WTC11 (cell line): ENCODE data around the gene ZBTB4. TPM values are rescaled to one million over a fixed set of nuclear protein-coding genes. Genes with fewer than 3 reads are reported as not detected.

ENCODE experiments used
- ATAC-seq: fragments of 200-7000 bp; cut with Tn5 transposase; 2 replicates; pipeline ENCODE4 v1.10.0; 2021; ENCODE audit warnings: mild to moderate bottlenecking, moderate library complexity
- CTCF ChIA-PET: fragments of 300-600 bp; sonication (Branson Sonifier 250); formaldehyde crosslinking; loops from one replicate; lab custom pipeline; 2021; ENCODE audit warnings: antibody characterized with exemption; lab: Charles Lee
- POLR2A ChIA-PET: fragments of 350-600 bp; sonication (Branson Sonifier 250); formaldehyde crosslinking; loops from one replicate; lab custom pipeline; 2021; ENCODE audit warnings: antibody characterized with exemption; lab: Charles Lee
- DNase-seq: peaks from one replicate; pipeline ENCODE4 v3.0.0; 2021; ENCODE audit warnings: low spot score
- H3K27ac Mint-ChIP-seq: 2 replicates; pipeline ENCODE4 v1.8.0; 2021; ENCODE audit warnings: mixed read lengths
- H3K27me3 Mint-ChIP-seq: 2 replicates; pipeline ENCODE4 v1.8.0; 2021; ENCODE audit warnings: low read depth, mild to moderate bottlenecking, moderate library complexity, mixed read lengths
- H3K36me3 Mint-ChIP-seq: 2 replicates; pipeline ENCODE4 v1.8.0; 2021; ENCODE audit warnings: mixed read lengths
- H3K4me1 Mint-ChIP-seq: 2 replicates; pipeline ENCODE4 v1.8.0; 2022; ENCODE audit warnings: mixed read lengths
- H3K4me3 Mint-ChIP-seq: 2 replicates; pipeline ENCODE4 v1.8.0; 2021; ENCODE audit warnings: mild to moderate bottlenecking, moderate library complexity, mixed read lengths
- H3K9me3 Mint-ChIP-seq: 2 replicates; pipeline ENCODE4 v1.8.0; 2021; ENCODE audit warnings: mixed read lengths
- CBFB ChIP-seq: sonication (generic); formaldehyde crosslinking; IDR thresholded peaks from 2 replicates; pipeline ENCODE4 v1.8.1; 2022; ENCODE audit warnings: mild to moderate bottlenecking, low read depth, missing genetic modification reagents
- CREM ChIP-seq: sonication (generic); formaldehyde crosslinking; IDR thresholded peaks from 2 replicates; pipeline ENCODE4 v1.8.1; 2022; ENCODE audit warnings: mild to moderate bottlenecking, missing genetic modification reagents, moderate library complexity
- CTCF ChIP-seq: fragments of 200-600 bp; IDR thresholded peaks from 2 replicates; pipeline ENCODE4 v1.8.0; 2022; ENCODE audit warnings: antibody characterized with exemption
- E2F4 ChIP-seq: sonication (generic); formaldehyde crosslinking; IDR thresholded peaks from 2 replicates; pipeline ENCODE4 v1.8.1; 2022; ENCODE audit warnings: low read depth, mild to moderate bottlenecking, moderate library complexity, missing genetic modification reagents, borderline replicate concordance
- ETV6 ChIP-seq: sonication (generic); formaldehyde crosslinking; IDR thresholded peaks from 2 replicates; pipeline ENCODE4 v1.8.1; 2022; ENCODE audit warnings: mild to moderate bottlenecking, missing genetic modification reagents
- FOXP1 ChIP-seq: sonication (generic); formaldehyde crosslinking; IDR thresholded peaks from 2 replicates; pipeline ENCODE4 v1.8.0; 2022; ENCODE audit warnings: missing genetic modification reagents, mild to moderate bottlenecking, moderate library complexity, borderline replicate concordance
- GRHL2 ChIP-seq: fragments of 250-450 bp; sonication (Bioruptor Pico); IDR thresholded peaks from 2 replicates; pipeline ENCODE4 v1.8.0; 2022; ENCODE audit warnings: mild to moderate bottlenecking, moderate library complexity; ENCODE audit not compliant: insufficient replicate concordance, severe bottlenecking
- GTF2I ChIP-seq: fragments of 250-450 bp; sonication (Bioruptor Pico); conservative IDR thresholded peaks from 2 replicates; pipeline ENCODE4 v1.4.0; 2021; ENCODE audit warnings: mild to moderate bottlenecking
- NFYB ChIP-seq: sonication (generic); formaldehyde crosslinking; conservative IDR thresholded peaks from 2 replicates; pipeline ENCODE4 v1.8.0; 2022; ENCODE audit warnings: low read depth, missing genetic modification reagents
- NR1H2 ChIP-seq: sonication (generic); formaldehyde crosslinking; IDR thresholded peaks from 2 replicates; pipeline ENCODE4 v1.9.0; 2021; ENCODE audit warnings: mild to moderate bottlenecking, moderate library complexity, missing genetic modification reagents
- NR3C1 ChIP-seq: sonication (generic); formaldehyde crosslinking; conservative IDR thresholded peaks from 2 replicates; pipeline ENCODE4 v1.8.1; 2023; ENCODE audit warnings: low read depth, mild to moderate bottlenecking, missing genetic modification reagents
- OVOL2 ChIP-seq: fragments of 250-450 bp; sonication (Bioruptor Pico); IDR thresholded peaks from 2 replicates; pipeline ENCODE4 v1.9.0; 2021; ENCODE audit warnings: mild to moderate bottlenecking, borderline replicate concordance
- PRRX2 ChIP-seq: fragments of 250-450 bp; sonication (Bioruptor Pico); IDR thresholded peaks from 2 replicates; pipeline ENCODE4 v1.8.0; 2021; ENCODE audit warnings: mild to moderate bottlenecking
- SMAD4 ChIP-seq: sonication (generic); formaldehyde crosslinking; IDR thresholded peaks from 2 replicates; pipeline ENCODE4 v1.8.0; 2022; ENCODE audit warnings: mild to moderate bottlenecking, missing genetic modification reagents
- SOX15 ChIP-seq: fragments of 250-450 bp; sonication (Bioruptor Pico); IDR thresholded peaks from 2 replicates; pipeline ENCODE4 v1.9.0; 2021; ENCODE audit warnings: mild to moderate bottlenecking
- ZNF423 ChIP-seq: fragments of 250-450 bp; sonication (Bioruptor Pico); IDR thresholded peaks from 2 replicates; pipeline ENCODE4 v2.1.2; 2022; ENCODE audit warnings: mild to moderate bottlenecking, moderate library complexity
- total RNA-seq: library from RNA; stranded (reverse); gene quantifications from 3 replicates; pipeline ENCODE4 v1.2.3, GENCODE V29; 2021
- TF ChIP-seq, protein P1 (sequence below): sonication (generic); formaldehyde crosslinking; IDR thresholded peaks from 2 replicates; pipeline ENCODE4 v1.8.1; 2023; ENCODE audit warnings: mild to moderate bottlenecking, missing genetic modification reagents
- TF ChIP-seq, protein P2 (sequence below): sonication (generic); formaldehyde crosslinking; IDR thresholded peaks from 2 replicates; pipeline ENCODE4 v1.8.1; 2023; ENCODE audit warnings: mild to moderate bottlenecking, missing genetic modification reagents, moderate library complexity
- TF ChIP-seq, protein P3 (sequence below): sonication (generic); formaldehyde crosslinking; IDR thresholded peaks from 2 replicates; pipeline ENCODE4 v1.8.1; 2023; ENCODE audit warnings: mild to moderate bottlenecking, missing genetic modification reagents, borderline replicate concordance
- TF ChIP-seq, protein P4 (sequence below): sonication (generic); formaldehyde crosslinking; IDR thresholded peaks from 2 replicates; pipeline ENCODE4 v1.8.1; 2022; ENCODE audit warnings: missing genetic modification reagents, borderline replicate concordance

The ZBTB4 gene
- total RNA-seq, 1 experiment from 2014 or later = 14.6 TPM

DNA sequence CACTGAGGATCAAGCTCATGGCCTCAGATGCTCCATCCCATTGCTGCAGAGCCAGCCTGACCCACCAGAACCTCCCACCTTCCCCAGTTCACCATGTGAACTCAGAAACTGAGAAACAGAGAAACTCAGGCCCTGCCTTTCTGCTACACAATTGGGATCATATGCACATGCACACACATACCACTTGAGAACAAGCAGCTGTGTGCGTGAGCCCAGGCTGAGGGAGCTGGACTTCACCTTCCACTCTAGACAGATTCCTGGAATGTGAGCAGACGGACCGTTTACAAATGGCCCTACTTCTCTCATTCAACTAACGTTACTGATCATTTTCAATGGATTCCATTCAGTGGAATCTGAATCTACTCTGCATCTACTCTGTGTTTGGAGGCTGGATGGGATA lies 55.8 kb downstream of the ZBTB4 start:
- TF ChIP-seq, protein P1, sequence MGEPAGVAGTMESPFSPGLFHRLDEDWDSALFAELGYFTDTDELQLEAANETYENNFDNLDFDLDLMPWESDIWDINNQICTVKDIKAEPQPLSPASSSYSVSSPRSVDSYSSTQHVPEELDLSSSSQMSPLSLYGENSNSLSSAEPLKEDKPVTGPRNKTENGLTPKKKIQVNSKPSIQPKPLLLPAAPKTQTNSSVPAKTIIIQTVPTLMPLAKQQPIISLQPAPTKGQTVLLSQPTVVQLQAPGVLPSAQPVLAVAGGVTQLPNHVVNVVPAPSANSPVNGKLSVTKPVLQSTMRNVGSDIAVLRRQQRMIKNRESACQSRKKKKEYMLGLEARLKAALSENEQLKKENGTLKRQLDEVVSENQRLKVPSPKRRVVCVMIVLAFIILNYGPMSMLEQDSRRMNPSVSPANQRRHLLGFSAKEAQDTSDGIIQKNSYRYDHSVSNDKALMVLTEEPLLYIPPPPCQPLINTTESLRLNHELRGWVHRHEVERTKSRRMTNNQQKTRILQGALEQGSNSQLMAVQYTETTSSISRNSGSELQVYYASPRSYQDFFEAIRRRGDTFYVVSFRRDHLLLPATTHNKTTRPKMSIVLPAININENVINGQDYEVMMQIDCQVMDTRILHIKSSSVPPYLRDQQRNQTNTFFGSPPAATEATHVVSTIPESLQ (CRISPR knock-in tag) = no peak
- TF ChIP-seq, protein P2, sequence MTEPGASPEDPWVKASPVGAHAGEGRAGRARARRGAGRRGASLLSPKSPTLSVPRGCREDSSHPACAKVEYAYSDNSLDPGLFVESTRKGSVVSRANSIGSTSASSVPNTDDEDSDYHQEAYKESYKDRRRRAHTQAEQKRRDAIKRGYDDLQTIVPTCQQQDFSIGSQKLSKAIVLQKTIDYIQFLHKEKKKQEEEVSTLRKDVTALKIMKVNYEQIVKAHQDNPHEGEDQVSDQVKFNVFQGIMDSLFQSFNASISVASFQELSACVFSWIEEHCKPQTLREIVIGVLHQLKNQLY (CRISPR knock-in tag) = no peak
- TF ChIP-seq, protein P3, sequence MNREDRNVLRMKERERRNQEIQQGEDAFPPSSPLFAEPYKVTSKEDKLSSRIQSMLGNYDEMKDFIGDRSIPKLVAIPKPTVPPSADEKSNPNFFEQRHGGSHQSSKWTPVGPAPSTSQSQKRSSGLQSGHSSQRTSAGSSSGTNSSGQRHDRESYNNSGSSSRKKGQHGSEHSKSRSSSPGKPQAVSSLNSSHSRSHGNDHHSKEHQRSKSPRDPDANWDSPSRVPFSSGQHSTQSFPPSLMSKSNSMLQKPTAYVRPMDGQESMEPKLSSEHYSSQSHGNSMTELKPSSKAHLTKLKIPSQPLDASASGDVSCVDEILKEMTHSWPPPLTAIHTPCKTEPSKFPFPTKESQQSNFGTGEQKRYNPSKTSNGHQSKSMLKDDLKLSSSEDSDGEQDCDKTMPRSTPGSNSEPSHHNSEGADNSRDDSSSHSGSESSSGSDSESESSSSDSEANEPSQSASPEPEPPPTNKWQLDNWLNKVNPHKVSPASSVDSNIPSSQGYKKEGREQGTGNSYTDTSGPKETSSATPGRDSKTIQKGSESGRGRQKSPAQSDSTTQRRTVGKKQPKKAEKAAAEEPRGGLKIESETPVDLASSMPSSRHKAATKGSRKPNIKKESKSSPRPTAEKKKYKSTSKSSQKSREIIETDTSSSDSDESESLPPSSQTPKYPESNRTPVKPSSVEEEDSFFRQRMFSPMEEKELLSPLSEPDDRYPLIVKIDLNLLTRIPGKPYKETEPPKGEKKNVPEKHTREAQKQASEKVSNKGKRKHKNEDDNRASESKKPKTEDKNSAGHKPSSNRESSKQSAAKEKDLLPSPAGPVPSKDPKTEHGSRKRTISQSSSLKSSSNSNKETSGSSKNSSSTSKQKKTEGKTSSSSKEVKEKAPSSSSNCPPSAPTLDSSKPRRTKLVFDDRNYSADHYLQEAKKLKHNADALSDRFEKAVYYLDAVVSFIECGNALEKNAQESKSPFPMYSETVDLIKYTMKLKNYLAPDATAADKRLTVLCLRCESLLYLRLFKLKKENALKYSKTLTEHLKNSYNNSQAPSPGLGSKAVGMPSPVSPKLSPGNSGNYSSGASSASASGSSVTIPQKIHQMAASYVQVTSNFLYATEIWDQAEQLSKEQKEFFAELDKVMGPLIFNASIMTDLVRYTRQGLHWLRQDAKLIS (CRISPR knock-in tag) = no peak
- TF ChIP-seq CTCF (no peak), SOX15 (no peak), PRRX2 (CRISPR knock-in tag) (no peak), ZNF423 (CRISPR knock-in tag) (no peak), OVOL2 (CRISPR knock-in tag) (no peak), NR3C1 (no peak), SMAD4 (CRISPR knock-in tag) (no peak), E2F4 (CRISPR knock-in tag) (no peak), FOXP1 (CRISPR knock-in tag) (no peak), GTF2I (no peak), CBFB (CRISPR knock-in tag) (no peak), ETV6 (CRISPR knock-in tag) (no peak), GRHL2 (CRISPR knock-in tag) (no peak), NR1H2 (CRISPR knock-in tag) (no peak), CREM (CRISPR knock-in tag) (no peak), NFYB (CRISPR knock-in tag) (no peak)
- TF ChIP-seq, protein P4, sequence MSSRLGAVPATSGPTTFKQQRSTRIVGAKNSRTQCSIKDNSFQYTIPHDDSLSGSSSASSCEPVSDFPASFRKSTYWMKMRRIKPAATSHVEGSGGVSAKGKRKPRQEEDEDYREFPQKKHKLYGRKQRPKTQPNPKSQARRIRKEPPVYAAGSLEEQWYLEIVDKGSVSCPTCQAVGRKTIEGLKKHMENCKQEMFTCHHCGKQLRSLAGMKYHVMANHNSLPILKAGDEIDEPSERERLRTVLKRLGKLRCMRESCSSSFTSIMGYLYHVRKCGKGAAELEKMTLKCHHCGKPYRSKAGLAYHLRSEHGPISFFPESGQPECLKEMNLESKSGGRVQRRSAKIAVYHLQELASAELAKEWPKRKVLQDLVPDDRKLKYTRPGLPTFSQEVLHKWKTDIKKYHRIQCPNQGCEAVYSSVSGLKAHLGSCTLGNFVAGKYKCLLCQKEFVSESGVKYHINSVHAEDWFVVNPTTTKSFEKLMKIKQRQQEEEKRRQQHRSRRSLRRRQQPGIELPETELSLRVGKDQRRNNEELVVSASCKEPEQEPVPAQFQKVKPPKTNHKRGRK (CRISPR knock-in tag) = no peak
- Mint-ChIP-seq H3K27me3 (no peaks in the 10 kb centered on the region), H3K36me3 (no peaks in the 10 kb centered on the region), H3K4me3 (no peak overlapping the region), H3K4me1 (peaks cover 10% of the 10 kb centered on the region), H3K9me3 (no peaks in the 10 kb centered on the region), H3K27ac (0 out of 2 replicates have a peak overlapping the region, but pooled peaks have one; percentile 22)
- ChIA-PET CTCF (interaction anchor here (1.3 to 3.3 kb wide), 4 partner anchors 12 to 67 kb away, joined by 3 to 8 read pairs (median 6); partner anchors contain the start of genes PLSCR3 and TMEM102), POLR2A (interaction anchor here (0.8 to 1.1 kb wide), 3 partner anchors 10 to 71 kb away, joined by 3 to 4 read pairs (median 4); no protein-coding TSS in a partner anchor)
- DNase-seq = no peak
- ATAC-seq = no peak
